Anterior cingulate cortex (tissue), 58 donors: ENCODE results near the gene CAMSAP3.

ENCODE experiments used
- DNase-seq, 58 donors: peaks; one replicate each; lab custom pipeline; 2025; lab: John Stamatoyannopoulos, UW

CAMSAP3 gene

DNA sequence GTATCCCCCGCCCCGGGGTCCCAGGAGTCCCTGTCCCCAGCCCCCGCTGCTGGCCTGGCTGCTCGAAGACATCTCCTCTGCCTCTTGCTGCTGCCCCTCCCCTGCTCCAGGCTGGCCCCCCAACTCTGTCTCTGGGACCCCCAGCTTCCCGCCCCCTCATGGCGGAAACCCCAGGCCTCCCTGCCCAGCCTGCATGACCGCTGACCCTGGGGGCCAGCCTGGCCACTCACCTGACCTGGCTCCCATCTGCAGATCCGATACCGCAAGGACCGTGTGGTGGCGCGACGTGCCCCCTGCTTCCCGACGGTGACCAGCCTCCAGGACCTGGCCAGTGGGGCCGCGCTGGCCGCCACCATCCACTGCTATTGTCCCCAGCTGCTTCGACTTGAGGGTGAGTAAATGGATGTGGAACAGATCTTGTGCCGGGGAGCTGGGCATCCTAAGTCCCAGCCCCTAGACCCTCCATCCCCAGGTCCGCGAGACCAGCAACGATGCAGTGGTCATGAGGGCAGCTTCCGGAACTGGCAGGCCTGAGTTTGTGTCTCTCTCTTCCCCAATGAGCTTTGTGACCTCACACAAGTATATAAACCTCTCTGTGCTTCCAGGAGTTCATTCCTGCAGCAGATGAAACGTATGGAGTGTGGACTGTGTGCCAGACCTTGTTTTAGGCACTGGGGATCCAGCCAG lies 12.4 kb downstream of the CAMSAP3 start:
- no peak for DNase-seq

- DNase-seq, result no peak
Measured at GRCh38 chr19:7610491-7611240, 15.0 kb downstream of the CAMSAP3 start.

DNA sequence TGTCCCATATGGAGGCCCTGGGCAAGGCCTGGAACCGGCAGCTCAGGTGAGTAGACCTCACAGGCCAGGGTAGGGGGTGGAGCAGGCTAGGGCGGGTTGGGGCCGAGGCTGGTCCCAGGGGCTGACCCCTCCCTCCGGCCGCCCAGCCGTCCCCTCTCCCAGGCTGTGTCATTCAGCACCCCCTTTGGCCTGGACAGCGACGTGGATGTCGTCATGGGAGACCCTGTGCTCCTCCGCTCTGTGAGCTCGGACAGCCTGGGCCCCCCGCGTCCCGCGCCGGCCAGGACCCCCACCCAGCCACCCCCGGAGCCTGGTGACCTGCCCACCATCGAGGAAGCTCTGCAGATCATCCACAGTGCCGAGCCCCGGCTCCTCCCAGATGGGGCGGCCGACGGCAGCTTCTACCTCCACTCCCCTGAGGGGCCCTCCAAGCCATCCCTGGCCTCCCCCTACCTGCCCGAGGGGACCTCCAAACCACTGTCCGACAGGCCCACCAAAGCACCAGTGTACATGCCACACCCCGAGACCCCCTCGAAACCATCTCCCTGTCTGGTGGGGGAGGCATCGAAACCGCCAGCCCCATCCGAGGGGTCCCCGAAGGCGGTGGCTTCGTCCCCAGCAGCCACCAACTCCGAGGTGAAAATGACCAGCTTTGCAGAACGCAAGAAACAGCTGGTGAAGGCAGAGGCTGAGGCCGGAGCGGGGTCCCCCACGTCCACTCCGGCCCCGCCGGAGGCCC lies 16.0 kb downstream of the CAMSAP3 start:
- DNase-seq, result no peak

DNA sequence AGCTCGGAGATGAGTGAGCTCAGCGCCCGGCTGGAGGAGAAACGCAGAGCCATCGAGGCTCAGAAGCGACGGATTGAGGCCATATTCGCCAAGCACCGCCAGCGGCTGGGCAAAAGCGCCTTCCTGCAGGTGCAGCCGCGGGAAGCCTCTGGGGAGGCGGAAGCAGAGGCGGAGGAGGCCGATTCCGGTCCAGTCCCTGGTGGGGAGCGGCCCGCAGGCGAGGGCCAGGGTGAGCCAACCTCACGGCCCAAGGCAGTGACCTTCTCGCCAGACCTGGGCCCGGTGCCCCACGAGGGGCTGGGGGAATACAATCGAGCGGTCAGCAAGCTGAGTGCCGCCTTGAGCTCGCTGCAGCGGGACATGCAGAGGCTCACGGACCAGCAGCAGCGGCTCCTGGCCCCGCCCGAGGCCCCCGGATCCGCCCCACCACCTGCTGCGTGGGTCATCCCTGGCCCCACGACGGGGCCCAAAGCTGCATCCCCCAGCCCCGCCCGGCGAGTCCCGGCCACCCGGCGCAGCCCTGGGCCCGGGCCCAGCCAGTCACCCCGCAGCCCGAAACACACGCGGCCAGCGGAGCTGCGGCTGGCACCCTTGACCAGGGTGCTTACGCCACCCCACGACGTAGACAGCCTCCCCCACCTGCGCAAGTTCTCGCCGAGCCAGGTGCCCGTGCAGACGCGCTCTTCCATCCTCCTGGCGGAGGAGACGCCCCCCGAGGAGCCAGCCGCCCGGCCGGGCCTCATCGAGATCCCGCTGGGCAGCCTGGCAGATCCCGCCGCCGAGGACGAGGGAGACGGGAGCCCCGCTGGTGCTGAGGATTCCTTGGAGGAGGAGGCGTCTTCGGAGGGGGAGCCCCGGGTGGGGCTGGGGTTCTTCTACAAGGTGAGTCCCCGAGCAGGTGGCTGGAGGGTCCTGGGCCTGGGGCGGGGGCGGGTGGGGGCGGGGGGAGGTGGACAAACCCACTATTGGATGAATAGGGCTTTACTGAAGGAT lies 16.9 kb downstream of the CAMSAP3 start:
- DNase-seq, result no peak

GRCh38 chr19:7614859-7615741 lies 19.4 kb downstream of the CAMSAP3 start:
- DNase-seq, result no peak

DNA sequence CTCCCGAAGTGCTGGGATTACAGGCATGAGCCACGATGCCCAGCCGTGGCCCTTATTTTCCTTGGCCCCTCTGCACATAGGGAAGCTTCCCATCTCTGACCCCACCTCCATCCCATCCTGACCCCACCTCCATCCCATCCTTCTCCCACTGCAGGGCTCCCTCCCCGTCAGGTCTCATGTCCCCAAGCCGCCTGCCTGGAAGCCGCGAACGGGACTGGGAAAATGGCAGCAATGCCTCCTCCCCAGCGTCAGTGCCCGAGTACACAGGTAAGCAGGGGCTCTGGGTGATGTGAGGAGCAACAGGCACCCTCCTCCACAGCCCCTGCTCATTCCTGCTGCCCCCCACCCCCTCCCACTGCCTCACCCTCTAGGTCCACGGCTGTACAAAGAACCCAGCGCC lies 21.5 kb downstream of the CAMSAP3 start:
- DNase-seq, result no peak

GRCh38 chr19:7617735-7618134 lies 22.1 kb downstream of the CAMSAP3 start:
- no peak for DNase-seq

DNA sequence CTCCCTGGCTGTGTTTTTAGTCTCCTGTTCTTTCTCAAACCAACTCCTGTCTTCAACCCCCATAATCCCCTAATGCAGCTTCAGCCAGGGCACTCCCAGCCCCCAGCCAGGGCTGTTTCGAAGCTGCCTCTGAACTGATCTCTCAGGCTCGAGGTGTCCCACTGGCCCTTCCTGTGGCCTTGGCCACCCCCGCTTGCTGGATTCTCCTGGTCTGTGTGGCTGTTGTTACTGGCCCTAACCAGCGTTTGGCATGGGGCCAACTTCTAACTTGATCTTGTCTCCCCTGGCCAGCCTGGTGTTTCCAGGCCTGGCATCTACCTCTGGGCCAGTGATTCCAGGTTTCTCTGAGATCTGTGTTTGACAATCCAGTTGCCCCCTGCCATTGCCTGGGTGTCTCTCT lies 22.7 kb downstream of the CAMSAP3 start:
- DNase-seq, result no peak

- peak in 9 of 58 donors; percentile 6 to 48 (median 17) for DNase-seq
Measured at GRCh38 chr19:7618771-7619510, 23.3 kb downstream of the CAMSAP3 start.

GRCh38 chr19:7619671-7620441 lies 24.2 kb downstream of the CAMSAP3 start:
- DNase-seq, result no peak

DNA sequence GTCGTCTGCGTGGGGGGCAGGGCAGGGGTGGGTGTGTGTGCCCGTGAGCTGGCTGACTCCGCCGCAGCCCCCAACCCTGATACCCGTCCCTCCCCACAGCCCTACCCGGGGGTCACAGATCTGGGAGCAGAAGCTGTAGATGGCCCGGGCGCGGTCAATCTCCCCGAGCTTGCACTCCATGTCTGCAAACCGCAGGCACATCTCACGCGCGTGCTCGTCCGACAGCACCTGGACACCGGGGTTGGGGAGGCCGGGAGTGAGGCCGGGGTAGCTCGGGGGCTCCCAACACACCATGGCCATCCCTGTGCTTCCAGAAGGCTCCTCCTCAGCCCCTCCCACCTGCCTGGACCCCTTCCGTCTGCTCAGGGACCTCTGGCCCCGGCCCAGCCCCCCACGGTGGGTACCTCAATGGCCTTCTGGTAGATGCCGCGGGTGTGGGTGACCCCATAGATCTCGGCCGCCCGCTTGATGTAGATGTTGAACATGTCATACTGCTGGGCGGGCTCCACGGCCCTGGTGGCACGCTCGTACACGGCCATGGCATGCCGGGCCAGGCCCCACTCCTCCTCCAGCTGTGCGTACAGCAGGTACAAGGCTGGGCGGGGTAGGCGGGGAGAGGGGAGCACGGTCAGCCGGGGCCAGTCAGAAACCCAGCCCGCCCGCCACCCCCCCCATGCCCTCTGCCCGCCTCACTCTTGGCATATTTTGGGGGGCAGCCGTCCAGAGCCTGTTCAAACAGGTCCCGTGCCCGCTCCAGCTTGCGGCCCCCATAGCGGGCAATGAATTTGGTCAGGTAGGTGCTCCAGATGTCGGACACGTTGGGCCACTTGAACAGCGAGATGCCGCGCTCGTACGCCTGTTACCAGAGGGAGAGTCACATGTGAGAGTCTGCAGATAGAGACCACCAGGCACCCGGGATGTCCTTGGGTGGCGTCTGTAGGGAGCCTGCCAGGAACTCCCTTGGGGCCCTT lies 25.1 kb downstream of the CAMSAP3 start:
- DNase-seq, result no peak

DNA sequence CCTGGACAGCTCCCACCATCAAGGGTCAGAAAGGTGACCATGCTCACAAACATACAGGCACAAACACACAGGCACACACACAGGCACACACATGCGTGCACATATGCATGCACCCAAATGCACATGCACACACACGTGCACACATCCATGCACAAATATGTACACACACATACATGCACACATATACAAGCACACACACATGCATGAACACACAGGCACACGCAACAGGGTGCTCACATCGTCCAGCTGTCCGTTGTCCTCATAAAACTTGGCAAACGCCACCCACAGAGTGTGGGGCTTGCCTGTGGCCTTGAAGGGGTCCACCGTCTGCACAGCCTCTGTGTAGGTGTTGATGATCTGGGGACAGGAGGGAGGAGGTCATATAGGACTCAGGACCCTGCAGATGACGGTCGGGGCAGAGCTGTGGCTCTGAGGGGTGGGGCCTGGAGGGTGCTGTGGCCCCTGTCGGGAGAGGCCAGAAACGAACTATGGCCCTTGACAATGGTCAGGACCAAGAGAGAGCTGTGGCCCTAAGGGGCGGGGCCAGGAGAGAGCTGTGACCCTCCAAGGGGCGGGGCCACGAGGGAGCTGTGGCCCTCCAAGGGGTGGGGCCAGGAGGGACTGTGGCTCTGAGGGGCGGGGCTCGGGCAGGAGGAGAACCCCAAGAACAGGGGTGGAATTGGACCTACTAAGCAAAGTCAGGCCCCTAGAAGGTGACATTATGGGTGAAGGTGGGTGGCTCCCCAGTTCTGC lies 27.4 kb downstream of the CAMSAP3 start:
- no peak for DNase-seq

DNA sequence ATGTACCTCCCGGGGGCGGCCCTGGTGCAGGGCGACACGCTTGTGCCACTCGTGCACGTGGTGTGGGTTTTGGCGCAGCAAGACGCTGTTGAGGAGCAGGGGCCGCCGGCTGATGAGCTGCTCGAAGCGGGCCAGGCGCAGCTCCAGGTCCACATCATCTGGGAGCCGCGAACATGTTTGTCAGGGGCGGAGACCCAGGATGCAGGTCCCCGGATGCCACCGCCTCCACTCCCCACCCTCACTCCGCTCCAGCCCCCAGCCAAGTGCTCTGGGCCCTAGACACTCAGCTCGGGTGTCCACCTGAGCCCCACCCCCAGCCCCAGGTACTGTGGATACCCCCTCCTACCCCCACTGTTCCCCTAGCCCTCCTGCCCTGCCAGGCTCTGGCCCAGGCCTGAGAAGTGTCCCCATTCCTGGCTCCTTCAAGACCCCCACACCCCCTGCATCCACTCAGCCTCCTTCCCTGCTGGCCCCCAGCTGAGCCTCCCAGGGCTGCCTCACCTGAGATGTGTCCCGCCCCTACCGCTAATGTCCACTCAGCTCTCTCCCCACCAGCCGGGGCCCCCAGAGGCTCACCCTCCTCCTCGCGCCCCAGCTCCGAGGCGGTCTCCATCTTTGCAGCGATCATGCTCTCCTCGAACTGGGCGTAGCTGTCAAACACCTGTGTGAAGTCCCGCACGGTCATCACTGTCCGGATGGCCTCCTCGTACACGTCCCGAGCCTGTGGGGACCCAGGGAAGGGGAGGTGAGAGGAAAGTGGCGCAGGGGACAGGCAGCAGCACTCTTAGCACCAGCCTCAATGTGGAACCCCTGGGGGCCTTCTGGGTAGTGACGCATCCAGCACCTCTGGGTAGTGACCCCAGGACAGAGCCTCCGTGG lies 28.3 kb downstream of the CAMSAP3 start:
- no peak for DNase-seq

DNA sequence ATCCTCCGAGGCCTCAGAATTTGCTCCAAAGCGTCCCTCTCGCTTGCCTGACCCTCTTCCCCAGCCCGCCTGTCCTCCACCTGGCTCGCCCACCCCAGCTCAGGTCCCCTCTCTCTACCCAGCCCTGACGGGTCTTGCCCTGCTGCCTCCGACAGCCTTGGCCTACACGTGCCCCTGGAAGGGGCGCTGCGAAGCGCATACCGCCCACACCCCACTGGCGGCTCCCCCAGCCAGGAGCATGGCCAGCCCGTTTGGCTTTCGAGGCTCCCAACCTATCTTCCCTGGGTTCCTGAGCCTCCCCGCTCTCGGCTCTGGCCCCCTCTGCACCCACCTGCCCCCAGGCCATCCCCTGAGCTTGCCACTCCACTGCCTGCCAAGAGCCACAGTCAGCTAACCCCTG lies 29.1 kb downstream of the CAMSAP3 start:
- DNase-seq, result no peak
